GM18517 (cell line): ENCODE data around the gene PRR5L.
"Not testable (repeated sequence)": the region's sequence is repeated elsewhere in the genome, so short reads cannot be mapped to it uniquely, and the experiment has no call there.

Experiments used
- ATAC-seq: cut with Tn5 transposase; IDR thresholded peaks from one replicate; pipeline ENCODE4 v1.9.1; 2021; ENCODE audit warnings: mild to moderate bottlenecking, moderate library complexity; ENCODE audit not compliant: unreplicated experiment

PRR5L gene

DNA sequence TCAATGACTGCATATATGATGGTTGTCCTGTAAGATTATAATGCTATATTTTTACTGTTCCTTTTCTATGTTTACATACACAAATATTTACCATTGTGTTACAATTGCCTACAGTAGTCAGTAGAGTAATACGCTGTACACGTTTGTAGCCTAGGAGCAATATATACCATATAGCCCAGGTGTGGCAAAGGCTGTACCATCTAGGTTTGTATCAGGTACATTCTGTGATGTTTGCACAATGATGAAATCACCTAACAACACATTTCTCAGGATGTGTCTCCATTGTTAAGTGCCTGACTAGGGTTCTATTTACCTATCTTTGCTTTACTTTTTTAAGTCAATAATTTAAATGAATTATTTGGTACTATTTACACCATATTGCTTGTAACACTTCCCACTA is 21.9 kb downstream of the PRR5L start:
- no peak for ATAC-seq

DNA sequence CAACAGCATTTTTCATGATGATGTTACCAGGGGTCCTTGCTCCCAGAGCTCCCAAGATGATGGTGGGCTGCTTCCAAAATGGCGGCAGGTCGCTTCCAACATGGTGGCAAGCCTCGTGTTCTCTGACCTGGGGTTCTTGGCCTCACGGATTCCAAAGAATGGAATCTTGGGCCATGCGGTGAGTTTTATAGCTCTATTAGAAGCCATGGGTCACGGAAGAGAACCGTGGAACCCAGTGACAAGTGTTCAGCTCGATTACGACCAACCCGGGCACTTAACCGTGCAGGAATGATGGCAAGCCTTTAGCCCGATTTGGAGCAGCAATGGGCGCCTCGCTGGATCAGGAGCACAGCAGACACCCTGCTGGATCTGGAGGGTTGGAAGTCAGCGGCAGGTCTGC is 28.9 kb downstream of the PRR5L start:
- not testable (repeated sequence) for ATAC-seq

DNA sequence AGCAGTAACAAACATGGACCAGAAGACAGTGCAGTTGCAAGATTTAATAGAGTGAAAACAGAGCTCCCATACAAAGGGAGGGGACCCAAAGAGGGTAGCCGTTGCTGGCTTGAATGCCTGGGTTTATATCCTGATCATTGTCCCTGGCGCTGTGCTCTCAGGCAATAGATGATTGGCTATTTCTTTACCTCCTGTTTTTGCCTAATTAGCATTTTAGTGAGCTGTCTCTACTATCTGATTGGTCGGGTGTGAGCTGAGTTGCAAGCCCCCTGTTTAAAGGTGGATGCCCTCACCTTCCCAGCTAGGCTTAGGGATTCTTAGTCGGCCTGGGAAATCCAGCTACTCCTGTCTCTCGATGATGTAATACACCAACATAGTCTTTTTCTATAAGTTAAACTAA is 29.3 kb downstream of the PRR5L start:
- ATAC-seq = not testable (repeated sequence)

GRCh38 chr11:36326524-36327419 is 30.7 kb downstream of the PRR5L start:
- no peak for ATAC-seq

DNA sequence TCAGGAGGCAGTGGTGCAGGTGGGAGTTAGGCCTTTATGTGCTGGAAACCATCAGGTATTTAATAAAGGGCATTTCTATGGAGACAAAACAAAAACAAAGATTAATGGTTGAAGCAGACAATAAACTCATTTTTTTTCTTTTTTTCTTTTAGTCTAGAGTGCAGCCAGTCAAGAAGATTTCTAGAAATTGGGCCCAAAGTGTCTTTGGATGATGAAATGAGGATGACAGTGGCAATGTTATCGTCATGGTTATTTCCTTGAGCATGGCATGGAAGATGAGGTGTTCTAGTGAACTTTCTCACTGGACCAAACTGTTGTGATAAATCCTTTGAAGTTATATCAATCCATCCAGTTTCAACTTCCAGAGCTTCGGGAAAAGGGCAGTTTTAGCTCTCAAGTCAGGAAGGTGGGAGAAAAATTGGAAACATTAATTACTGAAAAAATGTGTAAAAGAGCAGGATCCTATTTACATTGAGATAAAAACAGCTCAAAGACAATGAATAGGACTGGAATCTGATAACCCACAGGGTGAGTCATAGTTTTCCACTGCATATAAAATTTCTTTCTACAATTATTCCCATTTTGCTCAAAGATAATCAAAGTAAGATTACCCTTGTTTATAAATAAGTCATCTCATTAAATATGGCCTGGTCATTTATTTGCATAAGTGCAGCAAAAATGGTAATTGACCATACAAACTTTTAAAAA is 33.0 kb downstream of the PRR5L start:
- no peak for ATAC-seq

- no peak for ATAC-seq
Observed at GRCh38 chr11:36330411-36330810, 34.3 kb downstream of the PRR5L start.

DNA sequence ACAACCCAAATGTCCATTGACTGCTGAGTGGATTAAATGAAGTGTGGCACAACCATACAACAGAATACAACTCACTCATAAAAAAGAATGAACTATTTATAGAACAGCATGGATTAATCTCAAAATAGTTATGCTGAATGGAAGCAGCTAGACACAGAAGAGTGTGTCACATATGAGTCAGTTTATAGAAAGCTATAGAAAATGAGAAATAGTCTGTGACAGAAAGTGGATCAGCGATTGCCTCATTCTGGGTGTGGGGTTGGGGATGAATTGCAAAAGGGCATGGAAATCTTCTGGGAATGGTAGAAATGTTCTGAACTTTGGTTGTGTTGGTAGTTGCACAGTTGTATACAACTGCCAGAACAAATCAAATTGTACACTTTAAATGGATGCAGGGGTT is 37.4 kb downstream of the PRR5L start:
- ATAC-seq = no peak

DNA sequence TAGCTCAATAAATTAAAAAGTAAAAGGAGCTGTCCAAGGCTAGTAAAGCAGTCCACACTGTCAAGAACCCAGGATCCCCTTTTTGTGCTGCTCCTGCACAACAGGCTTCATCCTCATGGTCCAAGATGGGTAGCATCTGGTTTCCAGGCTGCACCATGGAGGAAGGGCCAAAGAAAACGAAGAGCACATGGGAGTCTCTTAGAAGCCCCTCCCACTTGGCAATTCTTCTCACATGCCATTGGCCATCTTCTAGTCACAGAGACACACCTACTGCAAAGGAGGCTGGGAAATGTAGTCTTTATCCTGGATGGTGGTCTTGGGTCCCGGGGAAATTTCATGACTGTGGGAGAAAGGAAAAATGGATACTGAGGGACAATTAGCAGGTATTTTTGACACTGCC is 37.8 kb downstream of the PRR5L start:
- ATAC-seq = no peak

DNA sequence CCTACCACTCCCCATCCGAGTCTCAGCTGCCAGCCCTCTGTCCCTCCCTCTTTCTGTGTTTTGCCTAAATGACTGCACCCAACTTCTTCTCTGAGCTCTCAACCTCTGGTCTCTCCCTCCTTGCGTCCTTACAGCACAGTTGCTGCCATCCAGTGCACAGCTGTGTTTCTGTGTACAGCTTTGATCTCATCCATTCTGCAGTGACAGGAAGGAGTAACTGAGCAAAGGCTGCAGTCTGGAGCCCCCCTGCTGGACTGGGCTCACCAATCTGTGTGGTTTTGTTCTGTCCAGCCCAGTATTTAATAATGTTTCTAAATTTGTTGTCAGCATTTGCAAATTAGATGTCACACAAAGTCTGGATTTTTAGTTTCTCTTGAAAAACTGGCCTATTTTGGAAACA is 43.8 kb downstream of the PRR5L start:
- ATAC-seq = no peak

- no peak for ATAC-seq
Observed at GRCh38 chr11:36340897-36341296, 44.8 kb downstream of the PRR5L start.

DNA sequence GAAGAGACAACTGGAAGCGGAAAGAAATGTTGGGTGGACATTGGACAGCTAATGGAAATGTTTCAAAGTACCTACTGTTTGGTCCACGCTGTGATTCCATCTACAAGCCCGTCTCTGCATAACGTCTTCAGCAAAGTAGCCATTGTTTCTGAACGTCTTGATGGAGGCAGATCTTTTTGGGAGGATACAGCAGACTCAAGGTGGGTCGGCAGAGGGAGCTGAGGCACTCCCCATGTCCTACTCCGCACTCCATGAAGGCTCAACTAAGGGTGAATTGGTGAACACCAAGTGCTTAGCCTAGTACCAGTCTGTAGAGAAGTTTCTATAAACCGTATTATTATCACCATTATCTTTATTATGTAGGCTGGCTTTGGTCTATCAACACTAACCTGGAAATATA is 45.8 kb downstream of the PRR5L start:
- no peak for ATAC-seq

DNA sequence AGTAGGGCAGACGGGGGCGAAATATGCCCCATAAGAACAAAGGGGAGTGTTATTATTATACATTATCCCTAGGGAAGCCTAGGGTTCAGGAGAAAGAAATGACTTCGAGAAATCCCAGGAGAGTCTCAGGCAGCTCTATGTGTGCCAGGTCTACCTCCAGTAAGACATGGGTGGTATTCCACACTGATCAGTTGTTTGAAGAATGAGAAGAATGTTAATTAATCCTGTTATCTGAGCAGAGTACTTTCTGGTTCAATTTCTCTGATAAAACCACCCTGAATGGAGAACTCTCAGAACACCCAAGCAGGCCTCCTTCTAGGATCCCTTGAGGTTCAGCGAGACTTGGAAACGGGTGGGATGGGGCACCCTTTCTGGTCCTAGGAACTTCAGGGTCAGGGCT is 46.2 kb downstream of the PRR5L start:
- ATAC-seq = no peak

- no peak for ATAC-seq
Observed at GRCh38 chr11:36343436-36343835, 47.3 kb downstream of the PRR5L start.

- no peak for ATAC-seq
Observed at GRCh38 chr11:36345084-36345511, 49.0 kb downstream of the PRR5L start.

DNA sequence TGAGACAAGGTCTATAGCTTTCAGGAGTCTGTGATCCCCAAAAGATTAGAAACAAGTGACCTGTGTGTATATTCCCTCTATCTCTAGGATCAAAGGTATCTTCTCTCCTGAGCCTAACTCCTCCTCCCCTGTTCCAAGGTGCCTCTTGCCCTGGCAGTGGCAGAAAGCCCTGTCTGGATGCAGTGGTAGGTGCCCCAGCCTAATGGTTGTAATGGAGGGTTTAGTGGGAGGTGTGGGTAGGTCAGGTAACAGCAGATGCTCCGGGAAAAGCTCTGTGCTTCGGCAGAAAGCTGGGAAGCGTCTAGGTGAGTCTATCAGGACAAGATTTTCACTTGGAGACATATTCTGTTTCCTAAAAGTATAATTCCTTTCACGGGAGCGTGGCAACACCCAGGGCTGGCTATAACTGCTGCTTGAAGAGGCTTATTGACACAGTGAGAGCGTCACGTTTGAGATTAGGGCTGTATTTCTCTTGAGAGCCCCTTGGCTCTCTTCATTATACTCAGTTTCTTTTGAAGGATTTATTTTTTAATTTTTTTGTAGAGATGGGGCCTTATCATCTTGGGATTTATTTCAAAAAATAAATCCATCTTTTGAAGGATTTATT is 49.5 kb downstream of the PRR5L start:
- ATAC-seq = no peak

GRCh38 chr11:36346562-36347383 is 50.7 kb downstream of the PRR5L start:
- ATAC-seq = no peak

DNA sequence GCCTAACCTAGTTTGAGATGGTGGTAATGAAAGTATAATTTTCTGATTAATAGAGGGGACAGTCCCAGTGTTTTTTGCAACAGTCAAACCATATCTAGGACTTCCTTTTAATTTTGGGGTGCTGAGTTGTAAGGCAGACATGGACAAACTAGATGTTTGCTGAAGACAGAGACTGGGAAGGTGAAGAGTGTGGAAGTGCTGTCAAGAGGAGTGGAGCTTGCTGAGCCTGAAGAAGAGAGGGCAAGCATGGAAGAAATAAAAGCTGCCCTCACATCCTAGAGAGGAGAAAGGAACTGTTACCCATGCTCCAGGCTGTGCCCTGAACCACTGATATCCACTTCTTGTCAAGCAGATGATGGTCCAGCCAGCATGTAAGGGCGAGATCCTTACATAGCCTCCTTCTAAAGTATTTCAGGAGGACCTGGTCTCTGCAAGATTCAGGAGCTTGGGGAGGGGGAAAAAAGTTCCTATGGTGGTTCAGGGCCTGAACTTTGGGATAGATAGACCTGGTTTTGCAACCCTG is 51.4 kb downstream of the PRR5L start:
- ATAC-seq = no peak

DNA sequence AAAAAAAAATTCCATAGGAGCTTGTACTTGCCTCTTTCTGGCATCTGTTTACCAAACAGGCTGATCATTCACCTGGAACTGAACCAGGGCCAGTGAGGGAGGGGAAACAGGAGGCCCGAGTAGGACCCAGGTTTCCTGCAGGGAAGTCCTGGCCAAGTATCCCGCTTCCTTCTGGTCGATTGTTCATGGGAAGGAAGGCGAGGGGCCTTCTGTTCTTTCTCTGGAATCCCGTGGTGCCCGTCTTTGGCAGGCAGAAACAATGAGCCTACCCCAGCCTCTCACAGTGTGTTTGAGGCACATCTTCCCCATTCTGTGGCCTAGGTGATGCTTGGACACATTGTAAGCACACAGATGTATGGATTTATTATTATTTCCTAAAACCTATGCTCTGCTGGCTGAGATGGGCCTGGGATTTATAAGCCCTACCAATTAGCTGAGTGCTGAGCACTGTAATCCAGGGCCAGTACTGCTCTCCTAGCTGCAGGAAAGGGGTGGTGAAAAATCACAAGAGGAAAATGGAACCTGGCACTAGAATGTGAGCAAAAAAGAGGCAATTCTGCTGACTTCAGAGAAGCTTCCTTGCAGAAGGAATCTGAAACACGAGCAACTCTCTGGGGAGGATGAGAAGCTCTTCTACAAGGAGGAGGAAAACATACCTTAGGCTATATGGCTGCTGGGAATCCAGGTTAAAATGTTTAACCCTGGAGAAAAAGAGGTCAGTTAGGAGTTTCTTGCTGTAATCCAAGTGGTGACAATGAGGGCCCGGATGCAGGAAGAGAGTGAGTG is 53.5 kb downstream of the PRR5L start:
- no peak for ATAC-seq

GRCh38 chr11:36350137-36350513 is 54.0 kb downstream of the PRR5L start:
- no peak for ATAC-seq

DNA sequence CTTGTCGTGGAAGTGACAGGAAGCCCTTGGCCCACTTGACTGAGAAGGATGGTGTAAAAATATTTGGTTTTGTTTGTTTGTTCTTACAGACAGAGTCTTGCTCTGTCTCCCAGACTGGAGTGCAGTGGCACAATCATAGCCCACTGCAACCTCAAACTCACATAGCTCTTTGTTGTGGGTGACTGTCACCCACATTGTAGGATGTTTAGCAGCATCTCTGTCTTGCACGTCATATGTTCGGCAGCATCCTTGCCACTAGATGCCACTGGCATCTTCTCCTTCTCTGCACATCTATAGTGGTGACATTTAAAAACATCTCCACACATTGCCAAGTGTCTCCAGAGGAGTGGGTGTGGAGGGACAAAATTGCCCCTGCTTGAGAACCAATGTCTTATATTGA is 56.8 kb downstream of the PRR5L start:
- ATAC-seq = no peak
